Pulmonary artery endothelial cell (primary cell): ENCODE data around the gene NEK2. TPM values are rescaled to one million over a fixed set of nuclear protein-coding genes. Genes with fewer than 3 reads are reported as not detected.
"Not testable (repeated sequence)": the region's sequence is repeated elsewhere in the genome, so short reads cannot be mapped to it uniquely, and the experiment has no call there.

Source experiments
- DNase-seq: peaks from one replicate; pipeline ENCODE4 v3.0.0-alpha.2; 2011; ENCODE audit warnings: low read depth, low spot score
- total RNA-seq: library from RNA; depleted of rRNA; stranded (reverse); fragments of >200 nt; gene quantifications from 2 replicates; pipeline ENCODE4 v1.2.3, GENCODE V29; 2014

NEK2 gene
- total RNA-seq: 19.7 and 45.8 TPM in 2 replicates

DNA sequence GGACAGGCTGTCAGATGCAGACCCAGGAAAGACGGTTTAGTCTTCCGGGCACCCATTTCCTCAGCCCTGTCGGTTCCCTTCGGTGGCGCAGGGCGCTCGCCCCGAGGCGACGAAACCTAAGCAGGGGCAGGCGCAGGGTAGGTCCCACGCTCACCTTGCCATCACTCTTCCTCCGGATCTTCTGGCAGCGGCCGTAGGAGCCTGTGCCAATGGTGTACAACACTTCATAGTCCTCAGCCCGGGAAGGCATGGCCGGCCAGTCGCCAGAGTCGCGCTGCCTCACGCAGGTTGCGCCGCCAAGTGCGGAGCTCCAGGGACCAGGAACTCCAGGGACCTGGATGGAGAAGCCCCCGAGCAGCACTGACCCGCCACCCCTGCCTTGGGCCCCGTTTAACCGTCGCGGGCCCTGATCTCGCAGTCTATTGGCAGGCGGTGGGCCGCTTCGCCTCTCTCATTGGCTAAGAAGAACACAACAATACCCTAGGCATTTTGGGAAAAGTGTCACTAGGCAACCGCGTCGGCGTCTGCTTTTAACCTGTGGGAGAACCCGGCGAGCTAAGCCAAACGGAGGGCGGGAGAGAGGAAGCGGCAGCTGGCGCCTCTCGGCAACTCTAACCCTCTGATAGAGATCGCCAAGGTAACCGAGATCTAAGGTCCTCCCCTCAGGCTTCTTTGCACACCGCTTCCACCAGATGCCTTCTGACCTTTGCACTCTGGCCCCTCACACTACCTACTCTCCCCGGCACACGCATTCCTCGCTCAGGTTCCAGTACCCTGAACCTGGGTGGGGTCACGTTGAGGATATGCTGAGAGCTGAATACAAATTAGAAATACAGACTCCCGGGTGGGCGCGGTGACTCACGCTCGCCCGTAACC is at the start of gene NEK2:
Gene NEK2, minus strand, starts transcription at position 392 of the 876 bp plus-strand sequence. Its CDS starts 142 bp downstream, at position 250.
- DNase-seq: peak; percentile 74

DNA sequence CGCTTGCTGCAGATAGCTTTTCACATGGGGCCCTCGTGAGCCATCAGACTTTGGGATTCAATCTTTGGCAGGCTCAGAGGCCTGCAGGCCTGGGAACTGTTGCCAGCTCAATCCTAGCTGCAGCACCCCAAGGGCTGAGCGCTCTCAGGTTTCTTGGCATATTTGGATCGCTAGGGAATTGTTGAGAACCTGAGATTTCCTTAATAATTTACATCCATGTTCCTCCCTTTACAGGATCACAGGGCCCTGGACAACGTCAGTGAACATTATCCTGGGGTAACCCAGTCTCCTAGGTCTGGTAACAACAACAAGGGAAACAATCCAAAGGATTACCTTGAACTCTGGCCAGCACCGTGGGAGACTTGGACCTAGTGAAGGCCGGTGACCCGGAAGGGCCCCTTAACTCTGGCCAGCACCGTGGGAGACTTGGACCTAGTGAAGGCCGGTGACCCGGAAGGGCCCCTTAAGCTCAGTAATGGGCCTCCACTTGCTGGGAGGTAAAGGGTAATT is 49.3 kb upstream of the NEK2 start:
- DNase-seq: no peak

DNA sequence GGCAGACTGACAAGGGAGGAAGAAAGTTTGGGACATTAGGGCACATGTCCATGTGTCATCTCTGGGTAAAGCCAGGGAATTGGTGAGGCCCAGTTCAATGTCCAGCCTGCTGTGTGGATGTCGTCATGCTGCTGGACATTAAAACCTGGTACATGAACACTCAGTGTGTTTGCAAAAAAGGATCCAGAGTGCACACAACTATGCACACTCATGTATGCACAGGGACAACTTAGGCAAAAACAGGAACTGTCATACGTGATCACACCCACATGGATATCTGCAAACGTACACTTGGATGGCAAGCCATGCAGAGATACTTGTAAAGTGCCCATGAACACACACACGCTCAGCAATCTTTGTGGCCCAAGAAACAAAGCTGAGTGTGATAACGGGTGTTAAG is 47.9 kb upstream of the NEK2 start:
- no peak for DNase-seq

DNA sequence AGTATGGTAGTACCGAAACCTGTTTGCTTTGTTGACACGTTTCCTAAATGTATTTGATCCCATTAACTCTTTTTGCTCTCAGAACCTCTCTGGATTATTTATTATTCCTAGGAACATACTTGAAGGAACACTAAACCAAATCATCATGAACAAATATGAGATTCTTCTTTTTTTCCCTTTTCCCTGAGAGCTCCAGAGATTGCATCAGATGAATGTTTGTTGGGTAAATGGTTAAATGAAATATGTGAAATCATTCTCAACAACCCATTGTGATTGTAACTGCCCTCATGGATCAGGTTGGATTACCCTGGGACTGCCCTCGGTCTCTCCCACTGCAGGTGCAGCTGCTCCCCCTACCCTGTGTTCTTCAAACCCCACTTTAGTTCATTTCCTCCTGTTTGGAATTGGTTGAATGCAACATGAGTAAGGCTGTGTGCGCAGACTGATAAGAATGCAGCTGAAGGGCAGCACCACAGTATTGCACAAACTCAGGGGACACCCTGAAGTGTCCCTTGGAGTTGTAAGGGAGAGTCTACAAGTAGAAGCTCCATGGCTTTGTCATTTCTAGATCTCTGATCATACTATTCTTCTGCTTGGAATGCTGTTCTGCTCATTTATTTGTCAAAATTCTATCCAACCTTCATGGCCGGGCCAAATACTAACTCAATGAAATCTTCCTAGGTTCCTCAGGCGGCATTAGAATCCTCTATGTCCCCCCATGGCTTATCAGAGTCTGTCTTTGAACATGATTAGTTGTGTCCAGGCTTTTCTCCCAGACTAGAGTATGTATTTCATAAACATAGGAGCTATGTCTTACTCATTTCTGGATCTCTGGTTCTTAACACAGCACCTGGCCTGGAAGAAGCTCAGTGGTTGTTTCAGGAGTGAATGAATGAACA is 47.1 kb upstream of the NEK2 start:
- DNase-seq: no peak

DNA sequence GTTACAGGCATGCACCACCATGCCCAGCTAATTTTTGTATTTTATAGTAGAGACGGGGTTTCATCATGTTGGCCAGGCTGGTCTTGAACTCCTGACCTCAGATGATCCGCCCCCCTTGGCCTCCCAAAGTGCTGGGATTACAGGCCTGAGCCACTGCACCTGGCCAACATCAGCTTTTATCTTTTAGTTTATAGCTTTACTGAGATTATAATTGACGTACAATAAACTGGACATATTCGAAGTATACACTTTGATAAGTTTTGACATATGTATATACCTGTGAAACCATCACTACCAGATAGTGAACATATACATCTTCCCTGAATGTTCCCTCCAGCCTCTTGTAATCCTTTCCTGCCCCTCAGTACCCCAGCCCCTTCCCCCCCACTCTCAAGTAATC is 41.1 kb upstream of the NEK2 start:
- DNase-seq: not testable (repeated sequence)

DNA sequence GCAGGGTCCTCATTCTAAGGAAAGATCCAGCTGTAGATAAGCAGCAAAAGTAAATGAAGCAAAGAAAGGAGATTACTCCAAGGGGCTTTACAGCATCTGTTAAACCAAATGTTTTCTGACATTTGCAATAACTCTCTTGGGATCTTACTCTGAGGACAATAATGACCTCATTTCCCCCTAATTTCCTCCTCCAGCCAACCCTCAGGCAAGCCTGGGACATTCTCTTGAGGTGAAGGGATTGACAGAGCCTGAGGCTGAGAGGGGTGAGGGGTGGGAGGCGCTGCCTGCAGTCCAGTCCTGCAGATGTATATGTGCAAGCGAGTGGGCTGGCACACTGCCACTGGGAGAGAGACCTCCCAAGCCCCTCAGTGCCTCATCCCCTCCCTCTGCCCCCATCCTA is 40.5 kb upstream of the NEK2 start:
- no peak for DNase-seq

DNA sequence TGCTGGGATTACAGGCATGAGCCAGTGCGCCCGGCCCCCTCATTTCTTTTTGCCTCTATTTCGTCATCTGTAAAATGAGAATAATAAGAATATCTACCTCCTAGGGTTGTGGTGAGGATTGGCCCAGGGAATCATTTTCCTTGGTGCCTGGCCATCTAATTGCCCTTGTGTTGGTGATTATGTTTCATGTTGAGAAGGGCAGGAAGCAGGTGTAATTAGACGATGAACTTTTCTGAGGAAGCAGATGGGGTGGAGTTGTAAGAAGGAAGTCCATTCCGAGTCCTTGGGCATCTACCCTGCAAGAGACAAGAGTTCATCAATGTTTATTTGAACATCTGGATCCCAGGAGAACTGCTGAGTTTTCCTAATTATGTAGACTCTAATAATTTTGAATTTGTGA is 38.7 kb upstream of the NEK2 start:
- DNase-seq: no peak

DNA sequence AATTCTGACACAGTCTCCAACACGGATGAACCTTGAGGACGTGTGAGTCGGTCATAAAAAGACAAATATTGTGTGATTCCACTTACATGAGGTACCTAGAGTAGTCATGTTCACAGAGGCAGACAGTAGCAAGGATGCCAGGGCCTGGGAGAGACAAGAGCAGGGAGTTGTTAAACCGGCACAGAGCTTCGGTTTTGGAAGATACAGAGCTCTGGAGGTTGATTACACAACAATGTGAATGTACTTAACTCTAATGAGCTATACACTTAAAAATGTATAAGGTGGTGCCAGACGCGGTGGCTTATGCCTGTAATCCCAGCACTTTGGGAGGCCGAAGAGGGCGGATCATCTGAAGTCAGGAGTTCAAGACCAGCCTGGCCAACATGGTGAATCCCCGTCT is 37.8 kb upstream of the NEK2 start:
- no peak for DNase-seq

DNA sequence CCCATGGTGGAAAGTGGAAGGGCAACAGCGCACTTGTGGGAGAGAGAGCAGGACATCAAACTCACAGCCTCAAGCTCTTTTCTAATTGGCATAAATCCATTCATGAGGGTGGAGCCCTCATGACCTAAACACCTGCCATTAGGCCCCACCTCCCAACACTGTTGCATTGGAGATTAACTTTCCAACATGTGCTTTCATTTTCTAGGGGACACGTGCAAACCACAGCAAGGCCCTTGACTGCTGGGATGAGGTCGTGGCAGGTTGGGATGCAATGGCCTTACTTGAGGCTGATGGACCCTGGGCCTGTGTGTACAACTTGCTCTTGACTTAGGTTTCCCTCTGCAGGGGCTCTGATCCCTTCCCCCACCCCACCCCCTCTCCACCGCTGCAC is 35.9 kb upstream of the NEK2 start:
- DNase-seq: no peak

DNA sequence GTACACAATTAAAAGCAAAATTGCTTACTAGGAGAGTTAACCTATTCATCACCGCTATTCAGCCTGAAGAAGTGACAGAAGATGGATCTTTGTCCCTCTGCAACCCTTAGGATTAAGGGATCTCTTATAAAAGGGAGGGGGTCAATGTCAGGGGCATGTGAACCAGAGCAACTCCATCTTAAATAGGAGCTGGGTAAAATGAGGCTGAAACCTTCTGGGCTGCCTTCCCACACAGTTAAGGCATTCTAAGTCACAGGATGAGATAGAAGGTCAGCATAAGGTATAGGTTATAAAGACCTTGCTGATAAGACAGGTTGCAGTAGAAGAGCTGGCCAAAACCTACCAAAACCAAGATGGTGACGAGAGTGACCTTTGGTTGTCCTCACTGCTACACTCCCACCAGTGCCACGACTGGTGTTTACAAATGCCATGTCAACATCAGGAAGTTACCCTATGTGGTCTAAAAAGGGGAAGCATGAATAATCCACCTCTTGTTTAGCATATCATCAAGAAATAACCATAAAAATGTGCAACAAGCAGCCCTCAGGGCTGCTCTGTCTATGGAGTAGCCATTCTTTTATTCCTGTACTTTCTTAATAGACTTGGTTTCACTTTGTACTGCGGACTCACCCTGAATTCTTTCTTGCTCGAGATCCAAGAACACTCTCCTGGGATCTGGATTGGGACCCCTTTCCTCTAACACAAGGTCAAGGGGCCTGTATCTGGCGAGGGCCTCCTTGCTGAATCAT is 35.3 kb upstream of the NEK2 start:
- DNase-seq: no peak

DNA sequence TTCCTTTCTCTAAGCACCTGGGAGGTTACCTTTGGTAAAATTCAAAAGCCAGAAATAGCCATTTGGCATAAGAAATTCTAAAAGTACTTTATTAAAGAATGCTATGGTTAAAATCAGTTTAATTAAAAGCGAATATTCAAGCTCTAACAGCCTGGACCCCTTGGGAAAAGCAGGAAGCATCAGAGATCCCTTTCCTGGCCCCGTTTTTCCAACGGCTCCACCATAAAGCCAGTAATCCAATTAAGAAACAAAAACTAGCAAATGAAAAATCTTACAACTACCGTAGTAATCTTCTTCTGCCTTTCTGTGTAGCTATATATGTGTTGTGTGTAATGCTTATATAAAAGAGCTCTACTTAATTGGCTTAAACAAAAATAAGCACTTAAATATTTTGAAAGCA is 33.5 kb upstream of the NEK2 start:
- no peak for DNase-seq

DNA sequence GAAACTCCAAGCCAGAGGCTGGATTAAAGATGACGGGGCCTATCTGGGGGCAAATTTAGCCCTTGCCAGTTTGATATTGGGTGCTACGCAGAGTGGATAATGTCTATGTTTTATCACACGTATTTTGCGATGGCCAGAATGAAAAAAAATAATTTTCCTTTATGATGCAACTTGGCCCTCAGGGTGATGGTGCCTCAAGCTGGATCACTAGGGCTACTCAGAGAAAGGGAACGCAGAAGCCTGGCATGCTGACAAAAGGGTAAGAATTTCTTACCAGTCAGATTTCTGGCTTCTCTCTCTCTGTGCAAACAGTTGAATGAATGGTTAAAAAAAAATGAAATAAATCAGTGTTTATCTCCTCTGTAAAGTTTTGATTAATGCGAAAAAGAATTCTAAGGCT is 32.6 kb upstream of the NEK2 start:
- DNase-seq: no peak

DNA sequence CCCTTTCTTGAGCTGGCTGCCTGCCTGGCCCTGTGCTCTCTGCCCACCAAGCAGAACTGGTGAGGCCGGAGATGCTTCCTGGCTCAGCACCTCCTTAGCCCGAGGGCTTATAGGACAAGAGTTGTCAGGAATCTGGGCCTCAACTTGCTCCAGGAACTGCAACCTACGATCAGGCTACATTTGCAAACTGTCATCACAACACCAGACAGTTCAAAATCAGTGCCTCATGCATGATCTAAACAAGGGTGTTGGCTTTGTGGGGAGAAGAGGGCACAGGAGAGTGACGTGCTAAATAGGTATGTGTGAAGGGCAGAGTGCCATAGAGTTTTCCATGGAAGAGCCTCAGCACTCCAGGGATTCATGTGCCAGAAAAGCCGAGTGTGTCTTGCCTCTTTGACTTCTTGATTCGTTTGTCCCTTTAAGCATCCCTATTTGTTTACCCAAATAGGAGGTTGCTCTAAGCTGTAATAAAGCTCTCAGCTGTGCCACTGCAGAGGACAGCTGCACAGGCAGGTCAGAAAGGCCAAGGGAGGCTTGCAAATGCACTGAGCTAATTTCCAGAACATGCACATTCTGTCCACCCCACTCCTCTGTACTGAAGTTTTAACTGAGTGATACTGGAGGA is 30.2 kb upstream of the NEK2 start:
- DNase-seq: no peak

DNA sequence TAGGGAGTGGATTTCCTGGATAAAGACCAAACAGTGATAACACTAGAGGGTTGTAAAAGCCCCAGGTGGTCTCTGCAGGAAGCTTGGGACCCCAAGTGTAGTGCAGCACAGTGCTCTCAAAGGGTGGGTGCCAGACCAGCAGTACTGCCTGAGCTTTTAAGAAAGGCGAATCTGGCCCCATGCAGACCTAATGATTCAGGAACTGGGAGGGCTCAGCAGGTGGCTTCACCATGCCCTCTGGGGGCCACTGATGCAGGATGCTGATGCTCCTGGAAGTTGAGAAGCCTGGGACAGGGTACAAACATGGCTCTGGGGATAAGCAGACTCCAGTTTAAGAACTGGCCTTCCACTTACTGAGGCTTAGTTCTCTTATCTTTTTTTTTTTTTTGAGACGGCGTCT is 29.1 kb upstream of the NEK2 start:
- DNase-seq: no peak

DNA sequence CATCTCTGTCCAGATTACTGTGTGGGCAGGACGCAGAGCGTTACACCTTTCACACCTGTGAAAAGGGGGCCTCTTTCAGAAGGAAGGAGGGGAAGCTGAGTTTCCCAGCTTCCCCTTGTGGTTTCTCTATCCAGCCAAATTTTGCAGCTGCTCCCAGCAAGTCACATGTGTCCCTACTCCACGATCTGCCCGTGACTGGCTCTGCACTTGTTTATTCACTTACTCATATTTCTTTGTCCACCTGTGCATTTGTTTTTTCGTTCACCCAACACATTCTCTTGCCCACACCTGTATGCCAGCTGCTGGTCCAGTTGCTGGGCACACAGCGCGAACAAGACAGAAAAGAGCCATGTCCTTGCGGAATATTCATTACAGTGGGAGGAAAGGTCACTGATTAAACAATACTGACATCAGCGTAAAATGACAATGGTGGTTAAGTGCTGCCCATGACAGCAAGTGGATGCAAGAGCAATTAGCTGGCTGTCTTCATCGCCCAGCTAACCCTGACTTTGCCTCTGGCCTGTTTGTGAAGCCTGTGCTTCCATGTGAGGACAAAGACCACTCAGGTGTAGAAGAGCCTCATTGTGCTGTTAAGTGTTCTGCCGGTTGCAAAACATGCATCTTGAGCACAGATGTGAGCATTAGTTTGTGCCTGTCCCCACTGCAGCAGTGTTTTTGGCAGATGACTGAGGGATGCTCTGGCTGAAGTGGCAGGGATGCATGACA is 28.6 kb upstream of the NEK2 start:
- no peak for DNase-seq

DNA sequence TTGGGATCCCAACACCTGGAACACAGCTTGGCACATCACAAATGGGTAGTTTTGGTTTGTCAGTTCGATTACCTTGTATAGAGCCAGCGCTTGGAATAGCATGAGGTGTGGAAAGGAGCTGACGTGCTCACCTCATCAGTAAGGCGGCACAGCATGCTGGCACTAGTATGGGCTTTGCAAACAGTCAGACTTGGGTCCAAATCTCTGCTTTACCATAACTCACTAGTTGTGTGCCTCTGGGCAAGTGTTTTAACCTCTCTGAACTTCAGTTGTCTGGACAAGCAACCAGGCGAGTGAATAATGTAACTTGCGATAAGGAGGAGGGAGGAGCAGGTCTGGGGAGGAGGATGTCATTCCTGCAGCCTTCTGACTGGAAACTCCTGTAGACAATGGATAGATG is 26.3 kb upstream of the NEK2 start:
- DNase-seq: no peak

DNA sequence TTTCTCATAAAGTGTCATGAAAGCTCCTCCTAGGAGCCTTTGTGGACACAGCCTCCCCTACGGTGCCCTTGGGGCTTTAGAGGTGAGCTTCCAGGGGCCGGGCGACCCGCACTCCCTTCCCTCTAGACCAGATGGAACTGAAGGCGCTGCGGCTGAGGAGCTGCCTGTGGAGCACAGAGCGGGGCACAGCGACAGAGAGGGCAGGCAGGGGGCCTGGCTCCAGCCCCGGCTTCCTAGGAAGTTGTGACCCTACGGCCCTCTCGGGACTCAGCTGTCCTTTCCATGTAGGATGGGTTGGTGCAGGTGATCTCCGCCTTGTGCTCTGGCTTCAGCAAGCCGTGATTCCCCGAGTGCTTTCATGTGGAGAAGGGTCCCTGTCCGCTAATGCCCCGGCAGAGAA is 23.6 kb upstream of the NEK2 start:
- no peak for DNase-seq

DNA sequence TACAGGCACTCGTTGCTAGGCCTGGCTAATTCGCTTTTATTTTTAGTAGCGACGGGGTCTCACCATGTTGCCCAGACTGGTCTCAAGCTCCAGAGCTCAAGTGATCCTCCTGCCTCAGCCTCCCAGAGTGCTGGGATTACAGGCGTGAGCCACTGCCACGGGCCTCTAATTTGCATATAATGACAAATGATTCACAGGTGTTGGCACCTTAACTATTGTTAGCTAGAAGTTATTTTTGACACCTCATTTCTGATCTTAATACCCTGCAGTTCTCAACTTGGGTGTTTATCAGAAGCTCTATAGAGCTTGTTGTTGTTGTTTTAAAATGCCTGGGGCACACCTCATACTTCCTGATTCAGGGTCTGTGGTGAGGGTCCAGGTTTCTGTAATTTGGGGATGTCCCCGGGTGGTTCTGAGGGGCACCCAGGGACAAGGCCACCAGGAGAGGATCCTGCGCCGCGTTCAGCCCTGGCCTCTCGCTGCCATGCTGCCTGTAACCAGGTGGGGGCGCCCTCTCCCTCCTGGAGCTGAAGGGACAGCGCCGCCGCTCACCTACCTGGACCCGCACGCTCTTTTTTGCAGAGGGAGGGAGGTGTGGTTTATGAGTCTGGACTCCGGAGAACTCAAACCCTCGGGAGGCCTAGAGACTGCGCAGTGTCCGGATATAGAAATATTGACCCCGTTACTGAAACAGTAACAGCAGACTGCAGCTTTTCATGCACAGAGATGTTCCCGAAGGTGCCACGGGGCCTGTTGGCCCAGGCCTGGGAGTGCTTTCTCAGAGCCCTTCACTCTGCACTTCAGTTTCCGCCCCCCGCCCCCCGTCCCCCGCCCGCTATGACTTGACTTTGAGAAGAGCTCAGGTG is 23.0 kb upstream of the NEK2 start:
- no peak for DNase-seq

DNA sequence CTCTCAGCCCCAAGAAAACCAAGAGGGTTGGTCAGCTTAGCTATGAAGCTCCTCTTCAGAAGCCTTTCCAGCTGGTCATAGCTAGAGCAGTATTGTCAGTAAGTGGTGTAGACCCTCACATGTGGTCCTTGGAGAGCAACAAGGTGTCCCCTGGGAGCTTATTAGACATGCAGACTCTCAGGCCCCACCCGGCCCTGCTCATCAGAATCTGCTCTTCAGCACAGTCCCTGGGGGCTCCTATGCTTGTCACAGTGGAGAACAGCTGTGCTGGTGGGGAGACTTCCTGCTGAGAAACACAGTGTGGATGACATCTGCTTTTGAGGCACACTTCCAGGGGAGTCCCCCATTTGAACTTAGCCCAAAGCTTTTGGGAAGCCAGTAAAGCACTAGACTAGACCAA is 21.9 kb upstream of the NEK2 start:
- DNase-seq: no peak
